Fibroblast of lung (primary cell): Measurements from ENCODE around the gene ZBTB4. TPM values are rescaled to one million over a fixed set of nuclear protein-coding genes. Genes with fewer than 3 reads are reported as not detected.

ENCODE experiments used
- DNase-seq, 2 donors: peaks; one replicate each; pipeline versions ENCODE4 v3.0.0 to v3.0.0-alpha.2; 2010; ENCODE audit warnings: low read depth in 2 of 2
- H2AFZ ChIP-seq: 2 replicates; pipeline ENCODE4 v1.5.1; 2012; ENCODE audit warnings: low read length, control low read depth, inconsistent platforms
- H3K27ac ChIP-seq: 2 replicates; pipeline ENCODE4 v1.5.1; 2011; ENCODE audit warnings: low read length, control low read depth; ENCODE audit not compliant: insufficient read depth
- H3K27me3 ChIP-seq: 2 replicates; pipeline ENCODE4 v1.5.1; 2011; ENCODE audit warnings: mild to moderate bottlenecking, low read length; ENCODE audit not compliant: control insufficient read depth, insufficient read depth
- H3K36me3 ChIP-seq: 2 replicates; pipeline ENCODE4 v1.5.1; 2011; ENCODE audit warnings: low read length; ENCODE audit not compliant: control insufficient read depth, insufficient read depth
- H3K4me1 ChIP-seq: 2 replicates; pipeline ENCODE4 v1.5.1; 2011; ENCODE audit warnings: low read length; ENCODE audit not compliant: control insufficient read depth, insufficient read depth; ENCODE audit errors: extremely low read depth
- H3K4me2 ChIP-seq: 2 replicates; pipeline ENCODE4 v1.5.1; 2011; ENCODE audit warnings: low read length, control low read depth; ENCODE audit not compliant: insufficient read depth; ENCODE audit errors: extremely low read depth
- H3K4me3 ChIP-seq, 4 experiments: fragments of 200-600 bp in 1 of 4; sonication (generic) in 1 of 4; replicated peaks in 1 of 4; 2 replicates each; pipeline ENCODE4 v1.5.1; 2011 to 2016; ENCODE audit warnings: low read length in 4 of 4, low read depth in 3 of 4, mild to moderate bottlenecking in 3 of 4, control low read depth in 2 of 4, inconsistent platforms in 1 of 4, mixed read lengths in 1 of 4; ENCODE audit not compliant: insufficient read depth in 1 of 4; ENCODE audit errors: control extremely low read depth in 1 of 4
- H3K79me2 ChIP-seq: 2 replicates; pipeline ENCODE4 v1.5.1; 2012; ENCODE audit warnings: mild to moderate bottlenecking, low read length, inconsistent platforms; ENCODE audit not compliant: control insufficient read depth, insufficient read depth
- H3K9ac ChIP-seq: 2 replicates; pipeline ENCODE4 v1.5.1; 2011; ENCODE audit warnings: mild to moderate bottlenecking, low read length, control low read depth; ENCODE audit not compliant: insufficient read depth
- H3K9me3 ChIP-seq: 2 replicates; pipeline ENCODE4 v1.5.1; 2012; ENCODE audit warnings: low read depth, low read length; ENCODE audit not compliant: control insufficient read depth, insufficient read depth
- H4K20me1 ChIP-seq: 2 replicates; pipeline ENCODE4 v1.5.1; 2011; ENCODE audit warnings: low read length; ENCODE audit not compliant: control insufficient read depth, insufficient read depth; ENCODE audit errors: extremely low read depth
- CTCF ChIP-seq, 2 donors: IDR thresholded peaks in 1 of 2; conservative IDR thresholded peaks in 1 of 2; 1 replicate in 1 of 2; 2 replicates in 1 of 2; pipeline ENCODE4 v1.5.1; 2011 to 2012; ENCODE audit warnings: low read length in 2 of 2, control low read depth in 1 of 2, inconsistent platforms in 1 of 2, low read depth in 1 of 2, mild to moderate bottlenecking in 1 of 2
- EZH2 ChIP-seq: IDR thresholded peaks from 2 replicates; pipeline ENCODE4 v1.5.1; 2012; ENCODE audit warnings: low read length, control low read depth, mild to moderate bottlenecking; ENCODE audit errors: missing control alignments
- polyA plus RNA-seq, 2 donors: library from polyadenylated mRNA; depleted of rRNA in 1 of 2; stranded (reverse) in 1 of 2; unstranded in 1 of 2; fragments of >200 nt; gene quantifications; 2 replicates each; pipeline ENCODE4 v1.2.1, GENCODE V29; 2011 to 2012; ENCODE audit warnings: missing spikeins in 1 of 2
- total RNA-seq: library from RNA; depleted of rRNA; stranded (reverse); fragments of >200 nt; gene quantifications from 2 replicates; pipeline ENCODE4 v1.2.1, GENCODE V29; 2014

ZBTB4 gene
- total and polyA plus RNA-seq, 2 donors (not counting 1 experiment from before 2014, with no cell fraction given): 21.3 to 29.9 TPM

GRCh38 chr17:7443499-7444485, 35.6 kb downstream of the ZBTB4 start:
- no peak overlapping the region for H2AFZ ChIP-seq
- H3K27ac ChIP-seq: no peak overlapping the region
- no peak overlapping the region for H3K4me3 ChIP-seq
- peaks cover 31% of the 10 kb centered on the region for H3K27me3 ChIP-seq
- DNase-seq: peak; percentile 52 to 72
- TF ChIP-seq EZH2 (no peak), CTCF (conservative IDR thresholded peaks at IDR 0.05 in 1 of 2, IDR thresholded peaks at IDR 0.05 in 1 of 2; ENCODE audit: low read depth in 1 of 2, low read length in 2 of 2) (no peak)
- no peak overlapping the region for H3K9ac ChIP-seq
- no peaks in the 10 kb centered on the region for H3K36me3 ChIP-seq
- no peaks in the 10 kb centered on the region for H4K20me1 ChIP-seq
- H3K4me2 ChIP-seq: no peak overlapping the region
- H3K79me2 ChIP-seq: no peaks in the 10 kb centered on the region
- H3K9me3 ChIP-seq: no peaks in the 10 kb centered on the region
- peaks cover 15% of the 10 kb centered on the region for H3K4me1 ChIP-seq

GRCh38 chr17:7442142-7442541, 37.3 kb downstream of the ZBTB4 start:
- no peaks in the 10 kb centered on the region for H3K79me2 ChIP-seq
- no peaks in the 10 kb centered on the region for H4K20me1 ChIP-seq
- peaks cover 18% of the 10 kb centered on the region for H3K4me1 ChIP-seq
- H3K36me3 ChIP-seq: no peaks in the 10 kb centered on the region
- H3K27me3 ChIP-seq: peaks cover 35% of the 10 kb centered on the region
- TF ChIP-seq EZH2 (no peak), CTCF (conservative IDR thresholded peaks at IDR 0.05 in 1 of 2, IDR thresholded peaks at IDR 0.05 in 1 of 2; ENCODE audit: low read depth in 1 of 2, low read length in 2 of 2) (no peak)
- no peak overlapping the region for H3K9ac ChIP-seq
- no peak for DNase-seq
- H3K4me2 ChIP-seq: no peak overlapping the region
- no peak overlapping the region for H2AFZ ChIP-seq
- no peak overlapping the region for H3K4me3 ChIP-seq
- H3K27ac ChIP-seq: no peak overlapping the region
- no peaks in the 10 kb centered on the region for H3K9me3 ChIP-seq

GRCh38 chr17:7441266-7441665, 38.2 kb downstream of the ZBTB4 start:
- DNase-seq: peak in 1 of 2 donors; percentile 35
- no peak overlapping the region for H2AFZ ChIP-seq
- H3K36me3 ChIP-seq: no peaks in the 10 kb centered on the region
- H3K27ac ChIP-seq: no peak overlapping the region
- no peaks in the 10 kb centered on the region for H3K9me3 ChIP-seq
- H3K4me3 ChIP-seq: no peak overlapping the region
- no peak overlapping the region for H3K9ac ChIP-seq
- no peak overlapping the region for H3K4me2 ChIP-seq
- TF ChIP-seq CTCF (conservative IDR thresholded peaks at IDR 0.05 in 1 of 2, IDR thresholded peaks at IDR 0.05 in 1 of 2; ENCODE audit: low read depth in 1 of 2, low read length in 2 of 2) (no peak), EZH2 (no peak)
- H4K20me1 ChIP-seq: no peaks in the 10 kb centered on the region
- H3K79me2 ChIP-seq: no peaks in the 10 kb centered on the region
- H3K27me3 ChIP-seq: peaks cover 30% of the 10 kb centered on the region
- H3K4me1 ChIP-seq: peaks cover 18% of the 10 kb centered on the region
